Cardiac muscle cell (in vitro differentiated cells and primary cell): ENCODE results near the gene MBNL1. TPM values are rescaled to one million over a fixed set of nuclear protein-coding genes. Genes with fewer than 3 reads are reported as not detected.

Experiments
- DNase-seq, 2 donors: peaks; one replicate each; pipeline versions ENCODE4 v3.0.0 to v3.0.0-alpha.2; 2010 to 2017; ENCODE audit warnings: low read depth in 1 of 2, low spot score in 1 of 2
- H3K27ac ChIP-seq: fragments of 200-600 bp; sonication (generic); 2 replicates; pipeline ENCODE4 v1.5.1; 2016
- H3K27me3 ChIP-seq: fragments of 200-600 bp; sonication (generic); 2 replicates; pipeline ENCODE4 v1.6.0; 2016; ENCODE audit warnings: control low read depth
- H3K36me3 ChIP-seq: fragments of 200-600 bp; sonication (generic); 2 replicates; pipeline ENCODE4 v1.5.1; 2016; ENCODE audit warnings: control low read depth
- H3K4me1 ChIP-seq: fragments of 200-600 bp; sonication (generic); 2 replicates; pipeline ENCODE4 v1.8.1; 2017; ENCODE audit warnings: low read depth, mild to moderate bottlenecking, mixed run types
- H3K4me3 ChIP-seq: fragments of 200-600 bp; sonication (generic); 2 replicates; pipeline ENCODE4 v1.5.1; 2016; ENCODE audit warnings: mild to moderate bottlenecking
- H3K9me3 ChIP-seq: fragments of 200-600 bp; sonication (generic); 2 replicates; pipeline ENCODE4 v1.5.1; 2017; ENCODE audit warnings: low read depth, mild to moderate bottlenecking, control low read depth
- CTCF ChIP-seq: IDR thresholded peaks from 2 replicates; pipeline ENCODE4 v1.5.1; 2012; ENCODE audit warnings: low read depth, mild to moderate bottlenecking, low read length
- polyA plus RNA-seq: library from polyadenylated mRNA; unstranded; fragments of >200 nt; fragmentation: Nextera tagmentation; extraction: Ambion mirVana; gene quantifications from 2 replicates; pipeline ENCODE4 v1.2.1, GENCODE V29; 2016
- total RNA-seq: library from RNA; depleted of rRNA; stranded (reverse); fragments of >200 nt; gene quantifications from 2 replicates; pipeline ENCODE4 v1.2.3, GENCODE V29; 2016

MBNL1 gene
- total and polyA plus RNA-seq, 2 experiments from 2014 or later: 18.1 to 75.1 TPM

GRCh38 chr3:152253514-152253913 lies 15.2 kb upstream of the MBNL1 start:
- TF ChIP-seq CTCF: no peak
- no peak for DNase-seq
- Histone ChIP-seq H3K27ac (no peak overlapping the region), H3K4me1 (no peaks in the 10 kb centered on the region), H3K36me3 (no peaks in the 10 kb centered on the region), H3K4me3 (no peak overlapping the region), H3K27me3 (peaks cover 69% of the 10 kb centered on the region), H3K9me3 (no peaks in the 10 kb centered on the region)

- no peak for DNase-seq
- Histone ChIP-seq H3K27me3 (peaks cover 71% of the 10 kb centered on the region), H3K9me3 (no peaks in the 10 kb centered on the region), H3K4me1 (peaks cover 5% of the 10 kb centered on the region), H3K36me3 (no peaks in the 10 kb centered on the region), H3K4me3 (no peak overlapping the region), H3K27ac (no peak overlapping the region)
- no peak for TF ChIP-seq CTCF
Measured at GRCh38 chr3:152254041-152254440, 14.7 kb upstream of the MBNL1 start.

- Histone ChIP-seq H3K4me3 (no peak overlapping the region), H3K27me3 (peaks cover 71% of the 10 kb centered on the region)
- TF ChIP-seq CTCF: no peak
Measured at GRCh38 chr3:152255290-152255689, 13.4 kb upstream of the MBNL1 start.

GRCh38 chr3:152256851-152257562 lies 11.7 kb upstream of the MBNL1 start:
- H3K27me3 ChIP-seq: peaks cover 79% of the 10 kb centered on the region
- H3K4me1 ChIP-seq: peaks cover 15% of the 10 kb centered on the region
- DNase-seq: no peak
- no peaks in the 10 kb centered on the region for H3K36me3 ChIP-seq
- no peak overlapping the region for H3K27ac ChIP-seq
- H3K9me3 ChIP-seq: no peaks in the 10 kb centered on the region
- H3K4me3 ChIP-seq: no peak overlapping the region
- TF ChIP-seq CTCF: no peak

More at GRCh38 chr3:152255290-152255689, 13.4 kb upstream of the MBNL1 start:
- H3K36me3 ChIP-seq: no peaks in the 10 kb centered on the region
- H3K4me1 ChIP-seq: peaks cover 15% of the 10 kb centered on the region
- H3K9me3 ChIP-seq: no peaks in the 10 kb centered on the region
- DNase-seq: no peak
- no peak overlapping the region for H3K27ac ChIP-seq

- Histone ChIP-seq H3K4me1 (peaks cover 15% of the 10 kb centered on the region), H3K9me3 (no peaks in the 10 kb centered on the region), H3K27me3 (peaks cover 81% of the 10 kb centered on the region), H3K4me3 (no peak overlapping the region), H3K36me3 (no peaks in the 10 kb centered on the region), H3K27ac (no peak overlapping the region)
- no peak for TF ChIP-seq CTCF
- DNase-seq: no peak
Measured at GRCh38 chr3:152257563-152258035, 11.1 kb upstream of the MBNL1 start.
